GM19351 (cell line): Measurements from ENCODE around the gene TIMM22.
"Not testable (repeated sequence)": the region's sequence is repeated elsewhere in the genome, so short reads cannot be mapped to it uniquely, and the experiment has no call there.

Experiments used
- ATAC-seq: cut with Tn5 transposase; IDR thresholded peaks from one replicate; pipeline ENCODE4 v1.9.1; 2021; ENCODE audit warnings: mild to moderate bottlenecking, moderate library complexity; ENCODE audit not compliant: unreplicated experiment

TIMM22 gene

GRCh38 chr17:996554-997344 lies at the start of gene TIMM22:
Gene TIMM22 (plus strand): TSS chr17:997129. CDS start chr17:997143, 14 bp downstream.
- ATAC-seq, result peak; percentile 85

GRCh38 chr17:948284-948852 lies 48.6 kb upstream of the TIMM22 start:
- ATAC-seq, result no peak

GRCh38 chr17:949623-950303 lies 47.2 kb upstream of the TIMM22 start:
- no peak for ATAC-seq

GRCh38 chr17:951325-952132 lies 45.4 kb upstream of the TIMM22 start:
- ATAC-seq, result no peak

- ATAC-seq, result not testable (repeated sequence)
These were observed 44.3 kb upstream of the TIMM22 start for GRCh38 chr17:952592-952991.

- no peak for ATAC-seq
These were observed 43.2 kb upstream of the TIMM22 start for GRCh38 chr17:953767-954166.

- no peak for ATAC-seq
These were observed 42.3 kb upstream of the TIMM22 start for GRCh38 chr17:954431-955164.

GRCh38 chr17:956905-957304 lies 40.0 kb upstream of the TIMM22 start:
- ATAC-seq, result no peak

GRCh38 chr17:957856-958421 lies 39.0 kb upstream of the TIMM22 start:
- no peak for ATAC-seq

- no peak for ATAC-seq
These were observed 38.0 kb upstream of the TIMM22 start for GRCh38 chr17:958712-959451.

- no peak for ATAC-seq
These were observed 34.8 kb upstream of the TIMM22 start for GRCh38 chr17:962166-962565.

GRCh38 chr17:962670-963069 lies 34.3 kb upstream of the TIMM22 start:
- ATAC-seq, result no peak

GRCh38 chr17:964876-965275 lies 32.1 kb upstream of the TIMM22 start:
- ATAC-seq, result no peak

- no peak for ATAC-seq
These were observed 31.5 kb upstream of the TIMM22 start for GRCh38 chr17:965311-965989.

GRCh38 chr17:967122-967521 lies 29.8 kb upstream of the TIMM22 start:
- no peak for ATAC-seq

GRCh38 chr17:968812-969730 lies 27.9 kb upstream of the TIMM22 start:
- no peak for ATAC-seq

GRCh38 chr17:969811-970355 lies 27.0 kb upstream of the TIMM22 start:
- no peak for ATAC-seq

- no peak for ATAC-seq
These were observed 26.6 kb upstream of the TIMM22 start for GRCh38 chr17:970364-970763.
